Measurements from ENCODE around the gene SEPTIN2. TPM values are rescaled to one million over a fixed set of nuclear protein-coding genes. Genes with fewer than 3 reads are reported as not detected.
"Not testable (repeated sequence)": the region's sequence is repeated elsewhere in the genome, so short reads cannot be mapped to it uniquely, and the experiment has no call there.

Gene SEPTIN2
- total RNA-seq, 1 donor, result 577 TPM

- no peak for DNase-seq (ENCODE audit: low read depth)
- no peak overlapping the region for H3K4me3 ChIP-seq (ENCODE audit: low read depth, low read length)
- TF ChIP-seq CTCF (IDR thresholded peaks at IDR 0.05; ENCODE audit: insufficient read depth, low read depth, low read length), result no peak
These were observed 27.3 kb upstream of the SEPTIN2 start for GRCh38 chr2:241288324-241288888.

GRCh38 chr2:241289053-241289452 is 26.7 kb upstream of the SEPTIN2 start:
- DNase-seq (ENCODE audit: low read depth), result no peak
- H3K4me3 ChIP-seq (ENCODE audit: low read depth, low read length), result no peak overlapping the region
- TF ChIP-seq CTCF (IDR thresholded peaks at IDR 0.05; ENCODE audit: insufficient read depth, low read depth, low read length), result no peak

GRCh38 chr2:241289597-241289996 is 26.1 kb upstream of the SEPTIN2 start:
- DNase-seq (ENCODE audit: low read depth), result no peak
- no peak for TF ChIP-seq CTCF (IDR thresholded peaks at IDR 0.05; ENCODE audit: insufficient read depth, low read depth, low read length)
- no peak overlapping the region for H3K4me3 ChIP-seq (ENCODE audit: low read depth, low read length)

- no peak for TF ChIP-seq CTCF (IDR thresholded peaks at IDR 0.05; ENCODE audit: insufficient read depth, low read depth, low read length)
- no peak for DNase-seq (ENCODE audit: low read depth)
- no peak overlapping the region for H3K4me3 ChIP-seq (ENCODE audit: low read depth, low read length)
These were observed 24.6 kb upstream of the SEPTIN2 start for GRCh38 chr2:241291153-241291552.

- no peak for TF ChIP-seq CTCF (IDR thresholded peaks at IDR 0.05; ENCODE audit: insufficient read depth, low read depth, low read length)
- H3K4me3 ChIP-seq (ENCODE audit: low read depth, low read length), result no peak overlapping the region
- no peak for DNase-seq (ENCODE audit: low read depth)
These were observed 23.7 kb upstream of the SEPTIN2 start for GRCh38 chr2:241291977-241292376.

GRCh38 chr2:241293378-241293797 is 22.3 kb upstream of the SEPTIN2 start:
- DNase-seq (ENCODE audit: low read depth), result peak; percentile 45
- not testable (repeated sequence) for H3K4me3 ChIP-seq (ENCODE audit: low read depth, low read length)

- DNase-seq (ENCODE audit: low read depth), result no peak
- peak; percentile 2 for TF ChIP-seq CTCF (IDR thresholded peaks at IDR 0.05; ENCODE audit: insufficient read depth, low read depth, low read length)
- H3K4me3 ChIP-seq (ENCODE audit: low read depth, low read length), result no peak overlapping the region
These were observed 20.2 kb upstream of the SEPTIN2 start for GRCh38 chr2:241295326-241296095.

Measured in fibroblast of villous mesenchyme (primary cell).